Measurements from ENCODE around the gene TENT4A.

TENT4A gene

DNA sequence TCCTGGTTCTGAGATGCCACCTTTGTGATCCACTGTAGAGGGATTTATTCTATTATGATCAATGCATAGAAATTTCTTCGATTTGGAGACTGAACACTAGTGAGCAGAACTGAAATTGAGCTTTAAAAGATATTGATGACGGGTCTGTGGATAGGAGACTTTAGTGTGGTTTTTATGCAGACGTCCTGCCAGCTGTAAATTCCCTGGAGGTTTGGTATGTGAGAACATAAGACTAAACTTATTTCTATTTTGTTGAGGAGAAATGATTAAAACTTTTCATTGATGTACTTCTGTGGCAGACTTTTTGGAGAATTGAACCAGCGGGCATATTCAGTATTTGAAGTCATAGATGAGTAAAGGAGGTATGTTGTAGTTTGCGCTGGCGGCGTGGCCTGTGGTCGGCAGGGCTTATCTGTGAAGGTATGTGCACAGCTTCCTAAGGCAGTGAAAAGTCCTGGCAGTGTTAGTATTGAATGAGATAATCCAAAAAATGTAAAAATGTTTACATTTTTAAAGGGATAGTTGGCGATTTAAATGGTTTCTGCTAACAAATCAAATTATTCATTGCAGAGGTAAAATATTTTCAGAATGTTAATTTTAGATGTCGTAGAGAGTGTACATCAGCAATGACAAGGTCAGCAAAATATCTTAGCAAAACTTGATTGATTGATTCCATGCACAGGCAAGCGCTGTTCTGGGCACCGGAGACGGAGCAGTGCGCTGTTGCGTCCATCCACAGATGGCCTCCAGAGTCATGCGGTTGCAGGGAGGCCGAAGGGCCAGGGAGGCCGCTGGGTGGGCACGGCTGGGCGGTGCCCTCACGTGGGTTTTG, 20.4 kb downstream of the TENT4A start:
- DNase-seq (ENCODE audit: low read depth): peak; percentile 40

DNA sequence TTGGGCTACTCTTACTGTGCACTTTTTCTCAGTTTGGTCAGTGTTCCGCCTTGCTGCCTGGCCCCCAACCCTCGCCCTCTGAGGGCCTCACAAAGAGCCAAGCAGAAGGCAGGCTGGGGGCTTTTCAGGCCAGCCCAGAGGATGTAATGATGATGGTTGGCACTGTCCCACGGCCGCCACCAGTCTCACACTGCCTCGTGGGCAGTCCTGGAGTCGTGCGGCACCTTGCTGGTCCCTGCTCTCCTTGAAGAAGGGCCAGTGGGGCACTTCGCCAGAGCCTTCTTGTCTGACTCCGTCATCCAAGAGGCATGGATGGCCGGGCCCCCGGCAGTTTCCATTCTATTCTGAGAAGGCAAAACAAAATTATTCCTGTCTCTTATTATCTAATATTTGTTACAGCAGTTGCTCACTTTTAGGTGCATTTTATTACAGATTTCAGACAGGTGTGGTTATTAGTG, 21.0 kb downstream of the TENT4A start:
- no peak for DNase-seq (ENCODE audit: low read depth)

DNA sequence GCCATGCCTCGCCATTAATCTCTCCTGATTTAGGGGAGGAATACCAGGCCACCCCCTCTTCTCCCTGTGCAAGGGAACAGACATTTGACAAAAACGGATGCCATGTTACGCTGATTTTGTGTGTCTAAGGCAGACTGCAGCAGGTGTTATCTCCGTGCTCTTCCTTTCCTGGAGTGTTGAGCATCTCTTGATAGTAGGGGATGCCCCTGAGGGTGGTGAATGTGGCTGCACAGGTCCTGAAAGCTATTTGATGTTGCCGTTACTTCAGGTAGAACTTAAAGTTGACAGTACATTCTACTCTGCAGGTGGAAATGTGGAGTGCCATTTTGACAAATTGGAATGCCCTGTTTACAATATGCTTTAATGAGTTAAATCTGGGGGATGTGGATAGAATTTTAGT, 21.5 kb downstream of the TENT4A start:
- DNase-seq (ENCODE audit: low read depth): no peak

DNA sequence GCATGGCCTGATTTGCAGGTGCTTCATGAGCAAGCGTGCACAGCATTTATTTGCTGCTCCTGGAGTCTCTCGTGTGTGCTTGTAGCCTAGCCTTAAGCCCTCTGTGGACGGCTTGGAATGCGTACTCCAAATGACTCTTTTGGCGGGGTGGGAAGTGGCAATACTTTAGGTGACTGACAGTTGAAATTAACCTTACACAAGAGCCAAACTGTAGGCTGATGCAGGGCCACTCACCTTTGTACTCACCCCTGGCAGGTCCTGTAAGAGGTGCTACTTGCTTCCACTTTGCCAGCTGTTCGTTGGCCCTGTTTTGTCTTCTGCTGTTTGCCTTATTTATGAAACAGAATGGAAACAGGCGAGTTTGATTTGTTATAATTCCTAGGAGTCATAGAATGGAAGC, 22.9 kb downstream of the TENT4A start:
- no peak for DNase-seq (ENCODE audit: low read depth)

DNA sequence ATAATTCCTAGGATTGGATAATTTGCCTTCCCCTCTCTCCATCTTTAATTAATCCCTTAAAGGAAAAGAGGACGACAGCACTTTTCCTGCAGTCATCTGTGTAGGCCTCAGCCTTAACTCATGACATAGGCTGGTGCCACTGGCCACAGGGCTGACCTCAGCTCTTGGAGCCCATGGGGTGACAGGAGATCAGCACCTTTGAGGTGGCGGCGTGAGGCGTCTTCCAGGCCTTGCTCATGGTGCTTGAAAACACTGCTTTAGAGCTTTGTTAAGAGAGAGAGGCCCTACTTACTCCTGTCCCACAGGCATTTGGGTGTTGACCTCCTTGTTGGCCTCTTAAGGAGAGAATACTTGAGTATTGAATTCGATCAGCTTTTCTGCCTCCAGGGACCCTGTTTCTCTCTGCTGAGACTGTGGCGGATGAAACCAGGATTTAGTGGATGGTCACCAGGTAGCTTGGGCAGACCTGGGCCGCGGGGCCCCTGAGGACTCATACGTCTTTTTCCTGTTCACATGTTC, 23.4 kb downstream of the TENT4A start:
- no peak for DNase-seq (ENCODE audit: low read depth)

DNA sequence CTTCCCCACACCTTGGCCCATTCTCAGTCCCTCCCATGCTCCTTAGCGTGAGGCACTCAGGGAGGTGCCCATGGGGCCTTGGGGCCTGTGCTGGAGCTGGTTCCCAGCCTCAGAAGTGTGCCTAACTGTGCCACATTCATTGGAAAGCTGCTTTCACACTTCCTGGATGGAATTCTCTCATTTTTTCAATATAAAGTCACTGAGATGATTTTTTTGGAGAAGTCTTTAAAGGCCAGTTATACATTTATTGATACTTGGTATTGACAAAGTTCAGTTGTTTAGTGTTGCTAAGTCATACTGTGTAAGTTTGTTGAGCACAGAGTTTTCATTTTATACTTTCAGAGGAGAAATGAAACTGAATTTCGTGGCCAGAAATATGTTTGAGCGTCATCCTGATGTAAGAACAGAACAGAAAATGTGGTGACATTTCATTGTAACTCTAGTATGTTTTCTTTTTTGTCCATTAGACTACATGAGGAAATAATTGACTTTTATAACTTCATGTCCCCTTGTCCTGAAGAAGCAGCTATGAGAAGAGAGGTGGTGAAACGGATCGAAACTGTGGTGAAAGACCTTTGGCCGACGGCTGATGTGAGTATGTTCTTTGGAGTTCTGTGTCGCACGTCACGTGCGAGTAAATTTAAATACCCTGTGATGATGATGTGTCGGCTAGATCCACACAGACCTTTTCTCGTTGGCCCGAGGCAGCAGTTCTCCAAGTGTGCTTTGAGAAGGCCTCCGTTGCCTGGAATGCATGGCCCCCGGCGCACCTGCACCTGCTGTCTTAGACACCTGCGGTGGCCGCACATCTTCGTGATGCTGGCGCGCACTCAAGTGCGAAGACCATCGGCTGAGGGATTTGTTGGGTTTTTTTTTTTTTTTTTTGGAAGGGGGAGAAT, 24.1 kb downstream of the TENT4A start:
- DNase-seq (ENCODE audit: low read depth): no peak

DNA sequence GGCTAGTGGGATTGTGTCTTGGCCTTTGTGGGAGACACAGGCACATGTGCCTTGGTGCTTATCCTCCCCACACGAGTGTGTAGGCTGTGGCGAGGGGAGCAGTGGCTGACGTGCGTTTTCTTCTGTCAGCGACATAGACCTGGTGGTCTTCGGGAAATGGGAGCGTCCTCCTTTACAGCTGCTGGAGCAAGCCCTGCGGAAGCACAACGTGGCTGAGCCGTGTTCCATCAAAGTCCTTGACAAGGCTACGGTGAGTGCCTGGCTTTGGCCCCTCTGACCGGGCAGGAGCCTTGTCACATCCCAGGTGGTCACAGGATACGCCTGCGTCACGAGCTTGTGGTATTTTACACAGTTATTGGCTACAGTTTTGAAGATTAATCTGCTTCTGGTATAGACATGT, 26.4 kb downstream of the TENT4A start:
- no peak for DNase-seq (ENCODE audit: low read depth)

DNA sequence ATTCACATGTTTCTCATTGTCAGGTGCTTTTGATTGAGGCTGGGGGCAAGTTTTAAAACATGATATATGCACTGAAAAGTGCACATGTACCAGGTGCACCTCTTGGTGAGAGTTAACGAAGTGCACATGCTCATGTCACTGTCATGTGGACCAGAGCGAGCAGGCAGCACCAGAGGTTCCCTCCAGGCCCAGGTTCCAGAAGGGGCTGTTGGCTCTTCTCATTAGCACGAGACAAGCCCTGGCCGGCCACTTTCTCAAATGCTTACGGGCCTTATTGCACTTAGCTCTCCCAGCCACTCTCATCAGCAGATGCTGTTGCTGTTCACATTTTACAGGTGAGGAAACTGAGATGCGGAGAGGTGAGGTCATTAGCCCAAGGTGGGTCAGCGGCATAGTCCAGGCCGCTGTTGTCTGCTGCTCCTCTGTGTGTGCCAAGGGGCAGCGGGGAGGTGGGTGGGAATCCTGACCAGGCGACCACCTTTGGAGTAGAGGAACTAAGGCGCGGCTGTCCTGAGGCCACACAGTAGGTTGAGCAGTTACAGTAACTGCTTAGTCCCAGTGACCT, 27.4 kb downstream of the TENT4A start:
- DNase-seq (ENCODE audit: low read depth): no peak

DNA sequence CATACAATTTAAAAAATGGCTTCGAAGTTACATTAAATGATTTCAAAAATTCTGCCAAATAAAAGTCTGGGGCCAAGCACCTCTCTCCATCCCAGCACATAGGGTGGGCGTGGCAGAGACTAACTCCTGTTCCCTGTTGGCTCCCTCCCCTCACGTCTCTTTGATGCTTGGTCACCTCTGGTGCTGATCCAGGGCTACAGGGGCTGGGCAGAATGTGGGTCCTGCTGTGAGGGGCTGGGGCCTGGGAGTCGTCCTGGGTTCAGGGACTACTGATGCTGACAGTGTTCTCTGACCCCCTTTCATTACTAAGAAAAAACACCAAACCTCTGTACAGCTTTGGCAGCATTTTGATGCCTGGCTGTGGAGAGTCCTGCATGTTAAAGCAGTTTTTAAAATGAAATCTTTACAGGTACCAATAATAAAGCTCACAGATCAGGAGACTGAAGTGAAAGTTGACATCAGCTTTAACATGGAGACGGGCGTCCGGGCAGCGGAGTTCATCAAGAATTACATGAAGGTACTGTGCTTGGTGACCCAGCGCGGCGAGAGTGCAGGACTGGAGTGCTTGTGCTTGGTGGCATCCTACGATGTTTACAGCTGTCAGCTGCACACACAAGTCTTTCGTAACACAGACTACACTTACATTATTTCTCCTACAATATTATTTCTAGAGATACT, 29.0 kb downstream of the TENT4A start:
- DNase-seq (ENCODE audit: low read depth): no peak

DNA sequence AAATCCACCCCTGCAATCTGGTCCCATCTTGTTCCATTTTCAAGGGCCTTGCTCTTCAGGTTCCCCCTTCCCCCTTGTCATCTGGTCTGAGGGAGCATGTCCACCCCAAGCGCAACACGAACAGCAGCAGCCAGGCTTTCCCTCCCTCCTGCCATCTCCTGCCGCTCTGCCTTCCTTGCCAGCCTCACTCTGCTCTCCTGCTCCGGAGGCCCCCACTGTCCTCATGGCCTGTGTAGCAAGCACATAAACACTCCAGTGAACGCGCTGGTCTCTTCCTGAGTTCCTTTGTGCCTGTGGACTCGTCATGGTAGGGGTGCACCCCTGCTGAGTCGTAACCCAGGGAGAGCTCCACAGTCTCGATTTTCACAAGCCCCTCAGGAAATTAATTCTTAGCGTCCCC, 29.9 kb downstream of the TENT4A start:
- DNase-seq (ENCODE audit: low read depth): no peak

DNA sequence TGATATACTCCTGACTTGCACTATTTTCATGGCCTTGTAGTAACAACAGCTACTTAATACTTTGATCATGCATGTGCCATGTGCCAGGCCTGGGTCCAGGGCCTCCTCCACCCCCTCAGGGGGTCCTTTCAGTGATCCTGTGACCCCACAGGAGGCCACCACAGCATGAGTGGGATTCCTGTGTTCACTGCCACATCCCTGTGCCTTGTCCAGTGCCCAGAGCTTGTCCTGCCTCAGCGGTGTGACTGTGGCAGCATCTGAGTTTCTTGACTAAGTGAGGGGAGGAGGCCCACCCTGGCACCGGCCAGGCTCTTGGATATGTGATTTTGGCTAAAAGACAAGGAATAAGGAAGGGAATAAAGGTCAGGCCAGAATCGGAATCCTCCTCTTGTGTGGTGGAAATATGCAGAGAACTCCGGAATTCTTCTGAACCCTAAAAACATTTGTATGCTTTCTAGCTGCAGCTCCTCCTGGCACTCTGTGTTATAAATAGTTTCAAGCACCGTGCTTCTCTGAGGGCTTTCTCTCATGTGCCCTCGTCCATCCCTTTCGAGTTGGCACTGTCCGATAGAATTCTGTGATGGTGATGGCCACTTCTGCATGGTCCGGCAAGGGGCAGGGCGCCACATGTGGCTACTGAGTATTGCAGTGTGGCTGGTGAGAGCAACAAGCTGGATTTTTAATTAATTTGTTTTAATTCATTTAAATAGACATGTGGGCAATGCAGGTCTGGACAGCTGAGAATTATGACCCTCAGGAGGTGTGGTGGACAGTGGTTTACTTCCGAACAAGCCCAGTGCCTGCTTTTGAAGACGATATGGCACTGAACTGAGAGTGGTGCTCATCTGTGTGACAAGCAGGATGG, 31.8 kb downstream of the TENT4A start:
- DNase-seq (ENCODE audit: low read depth): no peak

DNA sequence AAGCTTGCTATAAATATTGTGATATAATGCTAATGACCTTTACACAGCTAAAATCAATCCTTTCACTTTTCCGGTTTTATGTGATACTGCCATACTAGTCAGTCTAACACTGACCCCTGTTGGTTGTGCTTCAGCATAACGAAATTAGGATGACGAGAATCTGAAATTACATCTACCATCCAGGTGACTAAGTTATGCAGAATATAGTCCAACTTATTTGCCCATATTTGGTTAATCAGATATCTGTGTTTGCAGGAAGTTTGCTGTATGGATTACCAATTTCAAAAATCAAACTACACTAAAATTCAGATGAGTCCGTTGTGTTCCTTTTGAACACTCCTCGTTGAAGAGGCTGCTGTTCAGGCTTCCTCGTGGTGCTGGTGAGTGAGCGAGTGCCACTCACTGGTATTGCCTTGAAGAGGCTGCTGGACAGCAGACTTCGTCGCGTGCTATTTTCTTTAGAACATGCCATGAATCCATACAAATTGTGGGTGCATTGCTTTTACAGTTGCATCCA, 32.5 kb downstream of the TENT4A start:
- peak; percentile 71 for DNase-seq (ENCODE audit: low read depth)

DNA sequence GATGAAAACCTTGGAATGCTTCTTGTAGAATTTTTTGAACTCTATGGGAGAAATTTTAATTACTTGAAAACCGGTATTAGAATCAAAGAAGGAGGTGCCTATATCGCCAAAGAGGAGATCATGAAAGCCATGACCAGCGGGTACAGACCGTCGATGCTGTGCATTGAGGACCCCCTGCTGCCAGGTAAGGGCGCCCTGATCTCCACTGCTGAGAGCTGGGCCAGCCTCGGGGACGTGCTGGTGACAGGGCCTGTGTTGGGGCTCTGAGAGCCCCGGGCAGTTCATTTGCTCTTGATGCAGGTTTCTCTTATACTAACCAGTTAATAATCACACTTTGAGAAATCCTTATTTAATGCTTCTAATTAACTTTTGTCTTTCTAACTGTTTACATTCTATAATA, 33.0 kb downstream of the TENT4A start:
- no peak for DNase-seq (ENCODE audit: low read depth)

DNA sequence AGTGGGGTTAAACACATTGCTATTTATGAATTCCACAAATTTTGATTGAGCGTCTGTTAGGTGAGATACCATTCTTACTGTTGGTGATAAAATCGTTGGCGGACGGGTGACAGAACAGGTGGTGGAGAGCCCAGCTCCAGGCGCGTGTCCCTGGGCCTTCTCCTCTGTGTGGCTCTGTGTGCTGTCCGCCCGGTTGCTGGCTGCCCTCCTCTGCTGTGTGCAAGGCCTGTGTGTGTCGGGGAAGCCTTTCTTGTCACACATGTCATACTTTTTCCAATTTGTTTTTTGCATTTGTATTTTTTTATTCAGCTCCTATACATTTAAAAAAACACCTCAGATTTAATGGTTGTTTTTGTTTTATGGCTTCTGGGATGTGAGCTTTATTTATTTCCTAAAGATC, 33.9 kb downstream of the TENT4A start:
- DNase-seq (ENCODE audit: low read depth): no peak

DNA sequence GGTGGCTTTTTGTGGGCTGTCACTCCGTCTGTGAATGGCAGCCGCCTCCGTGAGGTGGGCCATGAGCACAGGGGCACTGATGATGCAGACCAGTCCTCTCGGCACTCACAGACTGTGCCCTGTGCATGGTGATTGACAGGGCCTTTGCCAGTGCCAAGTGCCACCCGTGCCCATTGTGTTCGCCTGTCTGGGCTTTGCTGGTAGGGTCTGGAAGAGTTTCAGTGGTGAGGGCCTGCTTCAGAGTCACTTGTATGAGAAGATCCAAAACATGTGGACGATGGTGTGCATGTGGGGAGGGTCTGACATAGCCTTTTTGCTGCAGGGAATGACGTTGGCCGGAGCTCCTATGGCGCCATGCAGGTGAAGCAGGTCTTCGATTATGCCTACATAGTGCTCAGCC, 34.9 kb downstream of the TENT4A start:
- no peak for DNase-seq (ENCODE audit: low read depth)

DNA sequence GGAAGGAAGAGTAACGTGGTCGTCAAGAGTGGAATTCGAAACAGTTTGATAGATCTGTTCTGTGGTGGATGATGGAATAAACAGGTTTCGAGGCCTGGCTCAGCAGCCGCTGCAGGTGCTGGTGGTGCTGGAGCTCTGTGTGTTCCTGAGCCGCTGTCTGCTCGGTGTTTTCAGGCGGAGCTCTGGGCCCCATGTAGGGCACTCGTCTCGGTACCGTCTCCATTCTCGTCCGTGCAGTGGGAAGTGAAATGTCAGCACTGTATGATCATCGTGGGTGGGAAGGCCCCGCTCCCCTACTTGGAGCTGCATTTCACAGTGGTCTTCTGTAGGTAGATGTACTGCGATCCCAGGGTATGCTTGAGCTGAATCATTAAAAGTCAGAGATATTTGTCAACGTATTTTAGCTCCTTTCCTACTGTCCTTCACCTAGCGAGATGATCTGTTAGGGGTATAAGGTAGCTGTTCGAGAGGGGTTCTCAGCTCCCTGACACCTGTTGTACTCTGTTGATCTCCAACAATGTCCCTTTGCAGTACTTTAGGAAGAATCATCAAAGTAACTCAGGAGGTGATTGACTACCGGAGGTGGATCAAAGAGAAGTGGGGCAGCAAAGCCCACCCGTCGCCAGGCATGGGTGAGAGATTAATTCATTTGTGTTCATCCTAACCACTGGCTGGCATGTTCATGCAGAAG, 35.9 kb downstream of the TENT4A start:
- DNase-seq (ENCODE audit: low read depth): no peak

DNA sequence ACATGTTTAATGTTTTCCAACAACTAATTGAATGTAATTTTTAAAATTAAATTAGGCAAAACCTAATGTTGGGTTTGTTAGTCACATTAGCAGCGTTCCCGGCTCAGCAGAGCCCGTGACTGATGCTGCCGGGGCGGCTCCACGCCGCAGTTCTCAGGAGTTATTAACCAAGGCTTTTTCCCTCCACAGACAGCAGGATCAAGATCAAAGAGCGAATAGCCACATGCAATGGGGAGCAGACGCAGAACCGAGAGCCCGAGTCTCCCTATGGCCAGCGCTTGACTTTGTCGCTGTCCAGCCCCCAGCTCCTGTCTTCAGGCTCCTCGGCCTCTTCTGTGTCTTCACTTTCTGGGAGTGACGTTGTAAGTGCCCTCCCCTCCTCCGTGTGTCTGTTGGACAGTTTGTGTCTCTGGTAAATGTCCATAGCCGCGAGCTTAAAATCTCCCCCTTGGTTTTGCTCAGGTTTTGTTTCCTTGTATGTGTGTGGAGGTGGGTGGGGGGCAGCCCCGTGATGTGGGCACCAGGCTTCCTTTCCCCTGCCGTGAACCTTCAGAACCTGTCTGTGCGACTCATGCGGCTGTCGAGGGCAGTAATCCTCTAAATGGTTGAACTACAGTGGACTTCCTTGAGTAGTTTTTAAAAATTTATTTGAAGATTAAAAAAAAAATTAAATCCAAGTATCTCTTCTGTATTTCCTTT, 37.1 kb downstream of the TENT4A start:
- no peak for DNase-seq (ENCODE audit: low read depth)

DNA sequence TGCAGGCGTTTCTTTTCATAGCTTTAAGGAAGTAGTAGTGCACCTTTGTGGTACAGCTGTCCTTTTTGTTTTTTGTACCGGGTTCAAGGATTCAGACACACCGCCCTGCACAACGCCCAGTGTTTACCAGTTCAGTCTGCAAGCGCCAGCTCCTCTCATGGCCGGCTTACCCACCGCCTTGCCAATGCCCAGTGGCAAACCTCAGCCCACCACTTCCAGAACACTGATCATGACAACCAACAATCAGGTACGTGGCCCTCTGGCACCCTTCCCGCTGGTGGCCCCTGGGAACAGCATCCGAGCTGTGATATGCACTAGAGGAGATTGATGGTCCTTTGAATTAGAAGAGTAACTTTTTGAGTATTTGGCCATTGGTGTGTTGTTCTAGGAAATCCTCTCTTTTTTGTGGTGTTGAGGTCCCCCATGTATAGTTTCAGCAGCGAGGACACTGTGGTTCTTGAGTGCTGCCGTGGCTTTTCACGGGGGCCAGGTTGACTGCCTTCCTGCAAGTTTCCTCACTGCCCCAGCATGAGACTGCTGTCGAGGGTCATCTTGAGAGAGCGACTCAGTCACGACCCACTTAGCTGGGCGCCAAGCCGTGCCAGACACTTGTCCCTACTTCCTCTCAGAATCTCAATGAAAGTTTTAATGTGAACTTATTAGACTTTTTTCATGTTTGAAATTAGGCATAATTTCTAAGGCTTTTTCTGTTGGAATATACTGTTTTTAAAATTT, 37.9 kb downstream of the TENT4A start:
- DNase-seq (ENCODE audit: low read depth): no peak

DNA sequence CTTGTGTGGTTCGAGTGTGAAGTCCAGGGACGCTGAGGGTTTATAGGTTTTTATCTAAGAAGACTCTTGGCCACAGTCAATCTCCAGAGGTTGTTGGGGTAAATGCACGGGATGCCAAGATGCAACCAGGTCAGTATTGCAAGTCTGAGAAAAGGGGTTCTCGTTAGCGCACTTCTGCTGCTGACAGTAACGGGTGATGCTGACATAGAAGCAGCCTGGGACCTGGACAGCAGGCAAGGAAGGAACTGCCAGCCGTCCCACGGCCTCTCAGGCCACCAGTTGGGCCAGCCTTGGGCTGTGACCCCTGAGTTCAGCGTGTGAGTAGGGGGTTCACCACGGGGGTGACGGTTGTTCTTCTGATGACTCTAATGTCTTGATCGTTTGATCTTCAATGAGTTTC, 39.0 kb downstream of the TENT4A start:
- no peak for DNase-seq (ENCODE audit: low read depth)

Data from ELR (cell line).